H1 (cell line): Measurements from ENCODE around the gene CD47. TPM values are rescaled to one million over a fixed set of nuclear protein-coding genes. Genes with fewer than 3 reads are reported as not detected.

ENCODE experiments used
- CTCF ChIA-PET: fragments of 300-600 bp; sonication (Branson Sonifier 250); formaldehyde crosslinking; loops from one replicate; lab custom pipeline; 2021; ENCODE audit not compliant: partially characterized antibody; lab: Charles Lee
- POLR2A ChIA-PET: fragments of 300-600 bp; sonication (Branson Sonifier 250); formaldehyde crosslinking; loops from one replicate; lab custom pipeline; 2021; ENCODE audit warnings: inconsistent platforms; ENCODE audit not compliant: partially characterized antibody; lab: Charles Lee
- DNase-seq, 2 experiments: peaks; one replicate each; pipeline versions ENCODE4 v3.0.0 to v3.0.0-alpha.2; 2010 to 2022; ENCODE audit warnings: low spot score in 2 of 2, low read depth in 1 of 2, mixed read lengths in 1 of 2
- FAIRE-seq: peaks from 2 replicates; lab custom pipeline; 2011; peaks lifted over from hg19 to GRCh38; lab: Jason Lieb, UNC
- H2AFZ ChIP-seq: 2 replicates; pipeline ENCODE4 v1.8.1; 2012; ENCODE audit warnings: low read length, inconsistent platforms
- H2AK5ac ChIP-seq: 2 replicates; pipeline ENCODE4 v1.6.1; 2013; ENCODE audit warnings: low read depth, low read length
- H2BK120ac ChIP-seq: replicated peaks from 2 replicates; pipeline ENCODE3; 2013; ENCODE audit warnings: low read depth, low read length, inconsistent platforms
- H2BK12ac ChIP-seq: 2 replicates; pipeline ENCODE4 v1.6.1; 2013; ENCODE audit warnings: low read depth, low read length
- H2BK15ac ChIP-seq: 2 replicates; pipeline ENCODE4 v1.6.1; 2013; ENCODE audit warnings: low read length
- H2BK20ac ChIP-seq: 2 replicates; pipeline ENCODE4 v1.6.1; 2013; ENCODE audit warnings: low read length
- H2BK5ac ChIP-seq: 2 replicates; pipeline ENCODE4 v1.6.1; 2013; ENCODE audit warnings: low read depth, low read length
- H3K14ac ChIP-seq: 2 replicates; pipeline ENCODE4 v1.6.1; 2013; ENCODE audit warnings: inconsistent platforms; ENCODE audit not compliant: insufficient read length
- H3K18ac ChIP-seq: 2 replicates; pipeline ENCODE4 v1.6.1; 2013; ENCODE audit warnings: low read length; ENCODE audit errors: extremely low read depth
- H3K23ac ChIP-seq: 2 replicates; pipeline ENCODE4 v1.6.1; 2013; ENCODE audit warnings: inconsistent platforms; ENCODE audit not compliant: insufficient read length
- H3K23me2 ChIP-seq: 2 replicates; pipeline ENCODE4 v1.6.1; 2013; ENCODE audit warnings: low read depth, low read length
- H3K27ac ChIP-seq: 2 replicates; pipeline ENCODE4 v1.6.1; 2011; ENCODE audit warnings: low read depth, low read length, inconsistent platforms
- H3K27me3 ChIP-seq, 4 experiments: replicated peaks in 1 of 4; 1 replicate in 1 of 4; 2 replicates in 3 of 4; pipeline versions ENCODE4 v1.6.1 to v1.8.1; 2011 to 2013; ENCODE audit warnings: low read length in 3 of 4, mild to moderate bottlenecking in 3 of 4, inconsistent platforms in 2 of 4, mixed read lengths in 2 of 4, moderate library complexity in 1 of 4; ENCODE audit not compliant: control insufficient read depth in 3 of 4, insufficient read depth in 3 of 4; ENCODE audit errors: extremely low read depth in 1 of 4
- H3K36me3 ChIP-seq, 4 experiments: 2 replicates each; pipeline versions ENCODE4 v1.6.1 to v1.8.1; 2011 to 2013; ENCODE audit warnings: mild to moderate bottlenecking in 4 of 4, low read length in 3 of 4, moderate library complexity in 2 of 4, control low read depth in 1 of 4, inconsistent platforms in 1 of 4; ENCODE audit not compliant: insufficient read depth in 4 of 4, control insufficient read depth in 2 of 4
- H3K4ac ChIP-seq: replicated peaks from 2 replicates; pipeline ENCODE3; 2013; ENCODE audit warnings: low read length, low read depth, mixed read lengths, inconsistent platforms; ENCODE audit not compliant: insufficient read length
- H3K4me1 ChIP-seq, 4 experiments: replicated peaks in 1 of 4; 1 replicate in 1 of 4; 2 replicates in 3 of 4; pipeline versions ENCODE4 v1.6.1 to v1.8.1; 2011 to 2013; ENCODE audit warnings: low read length in 3 of 4, inconsistent platforms in 2 of 4, mixed read lengths in 1 of 4; ENCODE audit not compliant: insufficient read depth in 4 of 4, control insufficient read depth in 3 of 4
- H3K4me2 ChIP-seq, 2 experiments: 2 replicates each; pipeline versions ENCODE4 v1.6.1 to v1.8.1; 2011 to 2013; ENCODE audit warnings: low read depth in 2 of 2, low read length in 2 of 2, control low read depth in 1 of 2, inconsistent platforms in 1 of 2, mild to moderate bottlenecking in 1 of 2; ENCODE audit not compliant: insufficient read depth in 1 of 2
- H3K4me3 ChIP-seq, 4 experiments: fragments of 200-600, 300-600 bp in 1 of 4; sonication (generic), shearing (Covaris generic), sonication (Bioruptor Twin) in 1 of 4; 2 replicates each; pipeline versions ENCODE4 v1.5.1 to v1.8.1; 2011 to 2016; ENCODE audit warnings: low read length in 4 of 4, low read depth in 3 of 4, control low read depth in 2 of 4, inconsistent platforms in 2 of 4, mild to moderate bottlenecking in 2 of 4, mixed read lengths in 1 of 4, moderate library complexity in 1 of 4; ENCODE audit not compliant: insufficient read depth in 2 of 4; ENCODE audit errors: extremely low read depth in 1 of 4
- H3K56ac ChIP-seq: replicated peaks from 2 replicates; pipeline ENCODE3; 2013; ENCODE audit warnings: low read depth, mild to moderate bottlenecking, mixed read lengths, low read length, inconsistent platforms; ENCODE audit not compliant: insufficient read length
- H3K79me1 ChIP-seq: 2 replicates; pipeline ENCODE4 v1.6.1; 2013; ENCODE audit warnings: low read depth, low read length, control low read depth
- H3K79me2 ChIP-seq, 2 experiments: 2 replicates each; pipeline versions ENCODE4 v1.6.1 to v1.8.1; 2012 to 2013; ENCODE audit warnings: low read length in 2 of 2, mild to moderate bottlenecking in 2 of 2, inconsistent platforms in 1 of 2; ENCODE audit not compliant: insufficient read depth in 2 of 2, control insufficient read depth in 1 of 2
- H3K9ac ChIP-seq, 4 experiments: replicated peaks in 1 of 4; 1 replicate in 1 of 4; 2 replicates in 3 of 4; pipeline versions ENCODE4 v1.6.1 to v1.8.1; 2011 to 2013; ENCODE audit warnings: low read depth in 3 of 4, low read length in 3 of 4, control low read depth in 2 of 4, mild to moderate bottlenecking in 2 of 4, moderate library complexity in 2 of 4, inconsistent platforms in 1 of 4; ENCODE audit errors: extremely low read depth in 1 of 4
- H3K9me3 ChIP-seq, 2 experiments: 2 replicates each; pipeline versions ENCODE4 v1.6.1 to v1.8.1; 2012 to 2013; ENCODE audit warnings: mild to moderate bottlenecking in 2 of 2, moderate library complexity in 2 of 2, control low read depth in 1 of 2, inconsistent platforms in 1 of 2, low read depth in 1 of 2, low read length in 1 of 2, mixed read lengths in 1 of 2; ENCODE audit not compliant: insufficient read depth in 2 of 2
- H4K20me1 ChIP-seq, 2 experiments: replicated peaks in 1 of 2; 2 replicates each; pipeline versions ENCODE3 to v1.8.1; 2011 to 2013; ENCODE audit warnings: inconsistent platforms in 2 of 2, low read length in 2 of 2, mild to moderate bottlenecking in 1 of 2; ENCODE audit not compliant: insufficient read depth in 2 of 2, control insufficient read depth in 1 of 2
- H4K5ac ChIP-seq: 2 replicates; pipeline ENCODE4 v1.6.1; 2013; ENCODE audit warnings: low read length, low read depth, mixed read lengths, inconsistent platforms; ENCODE audit not compliant: insufficient read length
- H4K8ac ChIP-seq: 2 replicates; pipeline ENCODE4 v1.8.0; 2013; ENCODE audit warnings: mild to moderate bottlenecking, moderate library complexity, low read length, inconsistent platforms; ENCODE audit not compliant: insufficient read depth; ENCODE audit errors: extremely low read depth
- H4K91ac ChIP-seq: replicated peaks from 2 replicates; pipeline ENCODE3; 2013; ENCODE audit warnings: low read length, mixed read lengths, inconsistent platforms; ENCODE audit not compliant: insufficient read length
- PHF8 ChIP-seq: fragments of 200-600 bp; sonication (generic); conservative IDR thresholded peaks from 2 replicates; pipeline ENCODE4 v1.7.1; 2012; ENCODE audit warnings: low read depth, mild to moderate bottlenecking, inconsistent platforms, low read length, moderate library complexity
- SIN3A ChIP-seq, 2 experiments: IDR thresholded peaks in 1 of 2; conservative IDR thresholded peaks in 1 of 2; 2 replicates each; pipeline ENCODE4 v1.6.1; 2011 to 2012; ENCODE audit warnings: low read length in 2 of 2, improper control_type of control experiment in 1 of 2, low read depth in 1 of 2, mild to moderate bottlenecking in 1 of 2
- TAF1 ChIP-seq: IDR thresholded peaks from 2 replicates; pipeline ENCODE4 v1.6.1; 2011; ENCODE audit warnings: mild to moderate bottlenecking, low read depth, low read length
- TBP ChIP-seq: IDR thresholded peaks from 2 replicates; pipeline ENCODE4 v1.6.1; 2011; ENCODE audit warnings: low read depth, low read length, improper control_type of control experiment
- WGBS, 2 experiments: shearing (Covaris generic) in 1 of 2; methylation state at CpG; one replicate each; pipeline versions ENCODE4 v1.1.6 to v1.1.7; 2013 to 2015; ENCODE audit warnings: low lambda C conversion rate in 2 of 2, mixed read lengths in 2 of 2, inconsistent platforms in 1 of 2, low coverage in 1 of 2, missing lambda C conversion rate in 1 of 2; ENCODE audit not compliant: insufficient replicate concordance in 2 of 2, insufficient coverage in 1 of 2, insufficient read length in 1 of 2; ENCODE audit errors: extremely low coverage in 1 of 2, missing lambda C conversion rate in 1 of 2; 5-methylcytosine and 5-hydroxymethylcytosine counted together
- polyA plus RNA-seq, 7 experiments: library from polyadenylated mRNA; depleted of rRNA in 3 of 7; stranded (reverse) in 5 of 7; unstranded in 2 of 7; fragments of >200 nt in 5 of 7; fragments of 200-250 nt in 2 of 7; gene quantifications; 1 replicate in 5 of 7; 2 replicates in 1 of 7; 4 replicates in 1 of 7; pipeline versions ENCODE4 v1.2.1 to v1.2.3, GENCODE V29; 2011 to 2013; ENCODE audit warnings: missing spikeins in 2 of 7, mixed read lengths in 2 of 7
- total RNA-seq: library from RNA; stranded (reverse); fragmentation: NEBNext Ultra II Directional; extraction: Animal tissue kit (Norgen Biotek cat#: 25700); gene quantifications from 2 replicates; pipeline ENCODE4 v1.2.1, GENCODE V29; 2021
- TF ChIP-seq, protein P1 (sequence below): IDR thresholded peaks from 2 replicates; pipeline ENCODE4 v1.6.1; 2012; ENCODE audit warnings: inconsistent platforms

The CD47 gene
- total and polyA plus RNA-seq, 2 of the 8 experiments (the other 6 are each of a cell fraction or from before 2014, with no cell fraction given) = 14.4 to 19.3 TPM

DNA sequence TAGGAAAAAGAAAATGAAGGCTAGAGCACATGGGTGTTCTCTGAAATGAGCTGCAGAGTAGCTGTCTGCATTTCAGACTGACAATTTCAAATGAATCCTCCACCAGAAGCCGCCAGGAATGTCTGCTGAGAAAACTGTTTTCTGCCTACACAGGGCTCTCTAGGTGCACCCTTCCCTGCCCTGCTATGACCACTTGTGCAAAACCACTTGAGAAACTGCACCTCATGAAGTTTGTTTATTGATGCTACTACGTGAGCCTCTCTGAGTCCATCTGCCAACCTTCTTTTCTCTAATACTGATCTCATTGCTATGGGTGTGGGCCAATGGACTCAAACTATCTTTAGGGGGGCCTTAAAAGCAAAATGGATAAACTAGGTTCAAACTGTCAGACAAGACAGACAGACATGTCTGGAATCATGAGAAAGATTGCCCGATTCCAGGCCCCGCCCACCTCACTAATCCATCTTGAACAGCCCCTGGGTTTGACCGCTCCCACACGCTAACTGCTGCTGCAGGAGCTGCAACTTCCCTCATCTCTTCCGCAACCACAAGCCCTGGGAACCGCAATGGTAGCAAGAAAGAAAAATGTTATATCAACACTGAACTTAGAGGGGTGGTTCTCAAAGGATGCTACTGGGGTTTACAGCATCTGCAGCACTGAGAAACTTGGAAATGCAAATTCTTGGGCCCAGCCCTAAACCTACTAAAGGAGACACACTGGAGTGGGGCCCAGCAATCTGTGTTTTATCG lies 9.0 kb upstream of the CD47 start:
- 88% methylated on average over 9 of the region's 9 CpGs; no CpG with 5 or more reads in 1 of the 2 experiments for WGBS, 2 experiments
- ChIA-PET POLR2A (no interaction called here), CTCF (interaction anchor here (0.6 kb wide), 1 partner anchor 245 kb away, joined by 3 read pairs; no protein-coding TSS in a partner anchor)
- Histone ChIP-seq H3K4me2 (no peak overlapping the region), H4K20me1 (no peaks in the 10 kb centered on the region), H3K4ac (no peak overlapping the region), H3K4me3 (no peak overlapping the region), H2AK5ac (no peak overlapping the region), H3K79me2 (no peaks in the 10 kb centered on the region), H3K36me3 (no peaks in the 10 kb centered on the region), H2BK20ac (no peak overlapping the region), H3K9ac (no peak overlapping the region), H3K23me2 (no peaks in the 10 kb centered on the region), H3K27ac (no peak overlapping the region), H3K18ac (no peak overlapping the region), H2BK15ac (no peak overlapping the region), H2BK12ac (no peak overlapping the region), H3K27me3 (no peaks in the 10 kb centered on the region), H2AFZ (no peak overlapping the region), H2BK120ac (no peak overlapping the region), H3K9me3 (no peaks in the 10 kb centered on the region), H3K23ac (no peak overlapping the region), H3K14ac (no peak overlapping the region), H4K8ac (no peak overlapping the region), H4K5ac (no peak overlapping the region), H4K91ac (no peak overlapping the region), H3K79me1 (no peaks in the 10 kb centered on the region), H2BK5ac (no peak overlapping the region), H3K4me1 (peaks cover 0 to 5% (median 0%) of the 10 kb centered on the region in 4 experiments; a peak in 2 of 7 replicates), H3K56ac (no peak overlapping the region)
- no peak for TF ChIP-seq SIN3A (conservative IDR thresholded peaks at IDR 0.05 in 1 of 2, IDR thresholded peaks at IDR 0.05 in 1 of 2; ENCODE audit: low read depth in 1 of 2, low read length in 2 of 2)
- TF ChIP-seq TBP = no peak
- TF ChIP-seq, protein P1, sequence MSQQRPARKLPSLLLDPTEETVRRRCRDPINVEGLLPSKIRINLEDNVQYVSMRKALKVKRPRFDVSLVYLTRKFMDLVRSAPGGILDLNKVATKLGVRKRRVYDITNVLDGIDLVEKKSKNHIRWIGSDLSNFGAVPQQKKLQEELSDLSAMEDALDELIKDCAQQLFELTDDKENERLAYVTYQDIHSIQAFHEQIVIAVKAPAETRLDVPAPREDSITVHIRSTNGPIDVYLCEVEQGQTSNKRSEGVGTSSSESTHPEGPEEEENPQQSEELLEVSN = no peak
- no peak for TF ChIP-seq TAF1
- TF ChIP-seq PHF8 = no peak
- FAIRE-seq (no peak), DNase-seq (no peak)
